Eye (tissue), 1 donor: Measurements from ENCODE around the gene PALLD.

Experiments
- DNase-seq: peaks from one replicate; pipeline ENCODE4 v3.0.0-alpha.2; 2015

Gene PALLD

DNA sequence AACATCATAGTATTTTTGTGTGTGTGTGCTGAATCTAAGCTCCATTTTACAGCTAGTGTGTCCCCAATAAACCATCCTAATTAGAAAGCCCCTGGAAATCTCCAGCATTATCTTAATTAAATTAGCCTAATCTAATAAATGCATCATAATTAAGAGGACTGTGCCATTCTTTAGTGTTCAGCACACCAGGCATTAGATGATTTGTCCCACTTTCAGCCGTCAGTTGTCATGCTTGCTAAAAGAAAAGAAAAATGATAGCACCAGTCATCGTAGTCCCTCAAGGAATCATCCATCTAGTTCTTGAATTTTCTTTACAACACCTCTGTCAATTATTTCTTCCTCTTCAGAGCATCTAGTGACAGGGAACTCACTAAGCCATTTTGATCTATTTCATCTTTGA is 155.9 kb downstream of the PALLD start:
- DNase-seq: no peak

DNA sequence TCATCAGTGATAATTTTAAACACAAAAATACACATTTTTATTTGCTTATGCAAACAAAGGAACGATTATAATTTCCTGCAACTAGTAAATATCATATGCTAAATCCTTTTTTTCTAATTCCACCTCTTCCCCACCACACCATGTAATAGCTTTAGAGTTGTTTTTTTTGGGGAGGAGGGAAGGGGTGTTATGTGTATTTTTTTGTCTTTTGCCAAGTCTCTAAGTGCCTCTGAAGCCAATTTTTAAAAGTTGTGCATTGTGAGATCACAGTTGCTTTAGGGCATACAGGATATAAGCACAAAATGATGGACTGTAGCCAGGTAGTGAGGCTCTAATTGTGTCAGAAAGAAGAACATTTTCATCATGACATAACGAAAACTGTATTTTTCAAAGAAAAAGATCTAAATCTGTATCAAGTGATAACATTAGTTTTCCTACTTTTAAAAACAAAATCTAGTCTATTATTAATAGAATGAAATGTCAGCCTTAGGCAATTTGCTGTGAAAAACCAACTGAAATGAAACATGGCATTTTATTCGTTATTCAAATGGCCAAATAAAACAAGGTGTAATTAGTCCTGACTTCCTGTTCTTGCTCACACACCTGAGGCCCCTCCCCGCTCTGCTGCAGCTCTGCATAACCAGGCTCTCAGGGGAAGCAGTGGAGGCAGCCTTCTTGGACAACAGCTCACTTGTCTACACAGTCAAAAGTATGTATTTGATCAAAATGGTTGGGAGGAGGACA is 157.4 kb downstream of the PALLD start:
- no peak for DNase-seq

DNA sequence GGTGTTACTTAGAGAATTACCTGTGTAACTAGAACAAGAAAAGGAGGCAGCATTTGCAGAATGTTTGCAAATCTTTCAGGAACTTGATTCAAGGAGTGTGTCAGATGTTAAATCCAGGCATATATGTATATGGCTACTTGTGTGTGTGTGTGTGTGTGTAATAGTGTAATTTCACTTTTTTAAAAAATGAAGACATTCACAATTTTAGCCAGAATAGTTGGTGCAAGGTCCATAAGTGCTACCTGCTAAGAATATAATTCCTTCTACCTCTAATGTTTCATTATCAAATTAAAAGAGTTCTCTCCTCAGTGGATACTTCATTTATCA is 158.0 kb downstream of the PALLD start:
- no peak for DNase-seq

DNA sequence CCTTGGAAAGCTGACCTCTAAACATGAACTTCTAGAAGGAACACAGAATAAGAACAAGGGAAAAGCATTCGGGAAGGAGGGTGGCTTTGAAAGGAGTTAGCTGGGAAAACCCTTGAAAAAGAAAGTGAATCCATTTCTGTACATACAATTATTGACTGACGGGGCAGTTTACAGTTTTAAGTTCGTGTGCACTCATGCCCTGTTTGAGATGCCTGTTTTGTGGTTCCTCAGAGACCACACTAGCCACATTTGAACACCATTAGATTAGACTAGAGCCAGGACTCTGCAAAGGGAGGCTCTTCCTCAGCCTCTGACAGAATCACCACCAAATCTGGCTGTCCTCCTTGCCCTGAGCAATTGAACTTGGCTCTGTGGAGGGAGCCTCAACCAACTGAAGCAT is 158.3 kb downstream of the PALLD start:
- no peak for DNase-seq

DNA sequence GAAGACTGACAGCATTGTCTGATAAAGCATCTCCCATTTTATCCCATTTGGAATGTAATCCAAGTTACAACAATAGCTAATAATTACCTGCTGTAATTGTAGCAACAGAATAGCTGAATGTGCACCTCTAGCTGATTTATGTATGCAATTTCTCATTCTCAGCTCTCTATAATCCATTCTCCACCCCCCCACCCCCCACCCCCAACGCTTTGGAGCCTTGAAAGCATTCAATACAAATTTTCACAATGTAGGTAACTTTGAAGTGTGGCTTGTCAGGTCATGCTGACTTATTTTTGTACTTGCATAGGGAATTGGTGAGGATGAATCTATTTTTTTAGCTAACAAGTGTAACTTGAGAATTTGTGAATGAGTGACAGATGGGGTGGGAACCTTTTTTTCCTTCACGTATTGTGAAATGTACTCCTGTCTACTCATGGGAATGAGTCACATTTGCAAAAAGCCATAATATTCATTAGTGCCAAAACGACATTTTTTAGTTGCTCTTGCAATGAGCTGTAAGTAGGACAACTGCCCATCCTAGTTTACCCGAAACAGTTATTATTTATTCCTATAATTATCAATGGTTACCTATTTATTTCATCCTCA is 159.3 kb downstream of the PALLD start:
- DNase-seq: no peak

DNA sequence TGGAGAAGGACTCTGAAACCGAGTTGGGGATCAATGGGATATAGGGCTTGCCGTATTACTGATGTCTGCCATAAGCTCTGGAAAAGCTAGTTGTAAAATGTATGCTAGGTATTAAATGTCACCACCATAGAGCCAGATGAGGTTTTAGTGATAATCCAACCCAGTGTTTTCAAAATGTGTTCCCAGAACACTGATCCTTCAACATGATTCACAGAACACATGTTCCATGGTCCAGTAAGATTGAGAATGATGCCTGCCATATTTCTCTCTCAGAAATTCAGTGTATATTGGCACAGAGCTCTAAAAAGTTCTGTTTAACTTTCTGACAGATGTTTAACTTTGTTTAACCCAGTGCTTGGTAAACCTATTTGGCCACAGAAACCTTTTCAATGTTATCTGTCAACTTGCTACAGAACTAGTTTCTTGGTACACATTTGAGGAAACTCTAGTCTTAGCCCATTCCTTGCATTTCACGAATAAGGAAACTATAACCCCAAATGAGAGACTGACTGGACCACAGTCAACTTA is 160.2 kb downstream of the PALLD start:
- DNase-seq: no peak

DNA sequence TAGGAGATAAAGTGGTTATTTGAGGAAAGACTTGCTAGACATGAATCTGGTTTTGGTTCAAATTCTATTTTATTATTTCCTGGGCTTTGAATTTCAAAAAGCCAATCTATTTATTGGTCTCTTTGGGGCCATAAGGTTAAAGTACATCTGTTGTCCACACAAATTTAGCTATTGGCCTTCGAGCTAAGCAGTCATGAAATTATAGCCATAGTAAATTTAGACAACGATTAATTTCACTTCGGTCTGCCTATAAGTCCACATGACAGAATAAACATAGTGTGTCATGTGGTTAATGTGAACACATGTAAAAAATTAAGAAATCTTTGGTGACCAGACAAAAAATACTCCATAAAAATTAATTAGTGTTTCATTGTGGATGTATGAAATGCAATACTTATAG is 161.9 kb downstream of the PALLD start:
- DNase-seq: no peak

DNA sequence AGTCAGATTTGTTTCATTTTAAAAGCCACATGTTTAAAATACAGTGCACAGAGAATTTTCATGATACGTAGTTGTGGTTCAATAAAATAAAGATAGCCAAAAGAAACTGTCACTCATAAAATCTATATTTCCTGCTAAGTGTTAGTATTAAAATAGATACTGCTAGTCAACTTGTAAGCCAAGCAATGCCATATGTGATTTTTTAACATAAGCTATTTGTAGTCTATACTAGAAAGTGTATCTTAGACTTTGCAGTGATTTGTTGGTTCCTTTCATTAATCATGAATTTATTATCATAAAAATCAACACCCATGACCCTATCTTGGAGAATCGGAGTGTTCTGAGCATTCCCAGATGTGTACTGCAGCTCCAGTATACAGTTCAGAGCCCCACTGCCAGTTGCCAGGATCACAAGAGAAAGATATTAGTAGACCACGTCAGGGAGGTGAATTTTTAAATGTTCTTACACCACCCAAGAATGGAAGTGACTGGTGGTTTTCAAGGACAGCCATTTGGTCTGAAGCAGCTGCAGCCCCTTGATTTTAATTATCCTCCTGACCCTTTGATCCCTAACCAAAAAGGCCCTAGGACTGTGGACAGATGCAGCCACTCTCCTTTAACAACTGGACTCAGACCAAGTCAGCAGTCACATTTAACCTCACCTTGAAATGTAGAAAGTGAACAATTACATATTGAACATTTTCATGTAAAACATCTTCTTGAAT is 163.1 kb downstream of the PALLD start:
- DNase-seq: no peak

DNA sequence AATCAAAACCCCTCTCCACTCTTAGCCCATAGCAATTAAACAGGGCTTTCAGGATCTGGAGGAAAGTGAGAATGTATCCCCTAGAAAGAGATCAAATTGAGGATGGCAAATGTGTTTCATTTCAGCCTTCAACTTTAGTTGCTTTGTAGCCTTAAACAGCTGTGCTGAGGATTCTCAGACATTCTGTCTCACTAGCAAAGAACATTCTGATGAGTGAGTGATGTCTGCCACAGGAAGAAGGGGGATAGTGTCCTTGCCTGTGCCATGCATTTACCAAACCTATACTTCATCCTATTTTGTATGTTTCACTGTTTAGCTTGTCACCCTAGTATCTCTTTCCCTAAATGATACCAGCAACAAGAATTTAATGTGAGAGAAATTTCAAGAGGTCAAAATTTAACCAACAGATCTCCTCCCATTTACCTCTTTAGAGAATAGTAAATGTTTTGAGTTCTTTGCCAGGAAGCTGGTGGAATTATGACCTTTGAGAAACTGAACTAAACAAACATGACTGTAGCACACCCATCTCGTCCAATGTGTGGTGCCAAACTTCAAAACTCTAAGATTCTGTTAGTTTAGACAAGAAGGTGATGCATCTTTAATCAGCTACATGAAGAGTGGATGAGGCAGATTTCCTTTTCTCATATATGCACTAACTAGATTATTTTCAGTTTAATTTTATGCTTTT is 165.6 kb downstream of the PALLD start:
- no peak for DNase-seq

DNA sequence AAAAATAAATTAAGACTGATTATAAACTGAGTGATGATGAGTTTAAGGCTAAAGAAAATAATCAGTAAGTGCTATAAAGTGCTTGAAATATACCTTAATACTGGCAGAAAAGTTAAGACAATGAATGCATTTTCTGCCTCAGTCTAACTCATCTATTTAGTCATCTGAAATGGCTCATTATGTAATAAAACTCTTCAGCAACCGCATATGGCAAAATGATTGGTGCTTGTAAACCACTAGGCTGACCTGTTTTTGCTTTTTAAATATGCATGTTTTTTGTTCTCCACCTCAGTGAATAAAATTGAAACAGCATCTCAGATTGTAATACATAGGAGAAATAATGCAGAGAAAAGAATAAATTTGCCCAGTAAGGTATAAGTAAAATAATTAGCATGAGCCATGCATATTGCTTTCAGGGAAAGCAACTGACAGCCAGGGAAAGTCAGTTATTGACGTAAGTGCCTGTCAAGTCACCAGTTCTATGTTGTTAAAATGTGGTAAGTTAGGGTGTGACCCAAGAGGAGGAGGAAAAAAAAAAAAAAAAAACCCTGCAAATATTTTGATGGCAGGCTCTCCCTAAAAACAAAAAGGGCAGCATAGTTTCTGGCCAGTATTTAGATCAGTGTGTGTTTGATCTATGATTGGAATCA is 167.5 kb downstream of the PALLD start:
- DNase-seq: no peak

DNA sequence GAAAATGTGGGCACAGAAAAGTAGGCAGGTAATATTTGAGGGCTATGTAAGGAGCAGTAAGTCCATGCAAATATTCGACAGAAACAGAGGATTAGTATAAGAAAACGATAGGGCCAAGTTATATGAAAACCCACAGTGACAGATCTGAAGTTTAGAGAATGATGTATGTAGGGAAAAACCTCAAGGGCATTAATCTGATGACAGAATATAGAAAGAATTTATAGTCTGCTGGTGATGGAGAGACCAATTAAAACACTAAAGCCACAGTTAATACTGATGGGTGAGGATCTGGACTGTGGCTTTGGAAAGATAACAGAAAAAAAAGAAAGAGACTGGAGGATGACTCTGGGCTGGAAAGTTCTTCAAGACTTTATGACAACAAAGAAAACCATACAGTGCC is 169.7 kb downstream of the PALLD start:
- no peak for DNase-seq

DNA sequence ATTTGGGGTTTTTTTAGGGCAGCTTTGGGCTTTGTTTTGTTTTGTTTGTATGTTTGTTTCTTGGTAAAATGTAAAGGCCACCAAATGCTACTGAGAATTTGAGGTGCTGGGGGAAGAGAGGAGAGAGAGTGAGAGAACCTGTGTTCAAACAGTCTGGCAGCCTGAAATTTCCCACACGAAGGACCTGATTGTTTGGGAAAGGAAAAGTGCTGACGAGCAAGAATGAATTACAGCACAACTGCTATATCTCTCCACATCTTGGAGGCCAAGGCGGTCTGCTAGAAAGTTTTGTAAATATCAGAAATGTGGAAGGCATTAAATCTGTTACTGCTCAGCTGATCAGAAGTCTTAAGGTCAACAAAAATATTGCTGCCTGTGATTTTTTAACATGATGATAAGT is 170.5 kb downstream of the PALLD start:
- peak; percentile 43 for DNase-seq

DNA sequence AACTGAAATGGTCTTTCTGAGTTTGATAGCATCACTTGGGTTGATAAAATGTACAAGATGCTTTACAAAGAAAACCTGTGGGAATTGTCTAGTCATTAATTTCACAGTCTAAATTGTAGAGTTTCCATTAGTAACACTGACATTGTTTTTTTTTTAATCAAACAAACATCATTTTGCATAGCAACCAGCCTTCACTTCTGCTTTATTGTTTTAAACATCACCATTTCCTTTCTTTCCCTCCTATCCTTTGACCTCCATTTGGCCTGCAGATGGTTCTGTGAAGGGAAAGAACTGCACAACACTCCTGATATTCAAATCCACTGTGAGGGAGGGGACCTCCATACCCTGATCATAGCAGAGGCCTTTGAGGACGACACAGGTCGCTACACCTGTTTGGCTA is 171.1 kb downstream of the PALLD start:
- DNase-seq: no peak

DNA sequence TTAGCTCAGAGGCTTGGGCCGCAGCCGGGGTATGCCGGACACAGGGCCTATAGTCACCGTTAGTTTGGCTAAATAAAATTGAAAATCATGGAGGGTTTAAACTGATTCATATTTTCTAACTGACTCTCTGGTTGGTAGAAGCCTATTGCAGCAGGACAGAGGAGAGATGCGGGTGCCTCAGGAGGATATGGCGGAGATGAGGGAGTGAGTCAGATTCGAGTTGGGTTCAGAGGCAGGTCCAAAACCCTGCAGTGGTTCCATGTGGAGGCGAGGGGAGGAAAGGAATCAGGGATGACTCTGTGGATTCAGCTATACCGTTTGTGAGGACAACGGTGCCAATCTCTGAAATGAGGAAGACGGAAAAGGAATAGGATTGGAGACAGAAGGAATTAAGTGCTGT is 176.6 kb downstream of the PALLD start:
- DNase-seq: no peak

DNA sequence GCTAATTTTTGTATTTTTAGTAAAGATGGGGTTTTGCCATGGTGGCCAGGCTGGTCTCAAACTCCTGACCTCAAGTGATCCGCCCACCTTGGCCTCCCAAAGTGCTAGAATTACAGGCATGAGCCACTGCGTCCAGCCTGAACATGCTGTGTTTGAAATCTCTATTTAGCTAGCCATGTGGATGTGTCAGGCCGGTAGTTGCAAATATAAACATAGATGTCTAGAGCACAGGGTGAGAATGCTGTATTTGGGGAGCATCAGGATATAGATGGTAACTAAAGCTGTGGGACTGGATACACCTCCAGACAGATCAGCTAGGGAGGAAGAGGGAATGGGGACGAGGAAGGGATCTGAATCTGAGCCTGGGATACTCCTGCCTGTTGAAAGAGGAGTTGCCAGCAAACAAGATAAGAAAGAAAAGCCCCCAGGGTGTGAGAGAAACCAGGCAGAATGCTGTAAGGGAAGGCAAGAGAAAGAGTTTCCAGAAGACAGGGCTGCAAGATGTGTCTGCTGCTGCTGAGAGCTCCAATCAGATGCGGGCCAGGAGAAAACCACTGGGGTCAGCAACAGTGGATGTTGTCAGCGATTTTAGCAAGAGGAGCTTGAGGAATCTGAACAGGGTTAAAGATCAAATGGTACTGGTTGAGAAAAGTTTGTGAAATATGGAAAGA is 177.4 kb downstream of the PALLD start:
- DNase-seq: no peak

DNA sequence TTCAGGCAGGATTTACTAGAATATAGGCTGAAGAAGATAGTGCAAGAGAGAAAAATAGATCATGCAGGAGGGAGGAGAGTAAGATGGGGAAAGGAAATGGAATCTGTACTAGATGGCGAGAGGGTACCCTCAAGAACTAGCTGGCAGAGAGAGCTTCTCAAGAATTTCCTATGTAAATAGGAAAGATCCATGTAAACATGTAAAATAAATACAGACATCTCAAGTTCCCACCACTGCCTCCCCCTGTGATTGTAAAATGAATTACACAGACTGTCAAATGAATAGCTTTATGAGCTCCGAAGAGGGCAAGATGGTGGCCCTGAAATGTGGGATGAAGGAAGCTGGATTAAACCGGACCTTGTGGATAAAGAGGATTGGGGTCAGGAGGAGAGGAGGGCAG is 178.0 kb downstream of the PALLD start:
- no peak for DNase-seq

DNA sequence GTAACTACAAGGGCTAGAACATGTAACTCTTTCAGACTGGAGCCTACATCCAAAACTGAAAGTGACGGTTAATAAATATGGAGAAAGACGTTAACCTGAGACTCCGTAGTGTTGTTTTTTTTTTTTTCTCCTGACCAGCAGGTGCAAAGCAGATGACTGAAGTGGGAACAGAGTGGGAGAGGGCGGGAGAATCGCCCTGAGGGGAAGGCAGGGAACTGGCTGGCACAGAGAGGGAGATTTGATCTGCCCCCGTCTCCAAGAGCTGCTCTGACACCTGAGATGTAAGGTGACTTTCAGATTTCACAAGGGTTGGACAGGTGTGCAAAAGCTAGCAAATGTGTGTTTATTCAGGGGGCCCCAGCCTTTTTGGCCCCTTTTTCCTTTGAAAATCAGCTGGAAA is 180.2 kb downstream of the PALLD start:
- no peak for DNase-seq

DNA sequence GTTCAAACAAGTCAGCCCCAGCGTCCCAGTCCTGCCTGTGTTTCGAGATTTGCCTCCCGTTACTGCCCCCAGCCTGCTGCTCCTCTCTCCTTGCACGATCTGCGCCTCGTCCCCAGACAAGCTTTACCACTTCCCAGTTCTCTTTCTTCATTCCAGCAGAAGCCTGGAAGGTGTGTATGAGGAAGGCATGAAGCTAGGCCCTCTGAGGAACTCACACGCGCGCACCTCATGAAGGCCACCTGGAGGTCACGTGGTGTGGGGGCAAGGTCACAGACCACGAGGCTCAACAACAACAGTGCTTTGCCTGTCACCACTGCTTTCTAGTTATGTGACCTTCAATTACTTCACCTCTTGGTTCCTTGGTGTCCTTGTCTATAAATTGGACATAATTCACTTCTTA is 181.0 kb downstream of the PALLD start:
- DNase-seq: no peak

DNA sequence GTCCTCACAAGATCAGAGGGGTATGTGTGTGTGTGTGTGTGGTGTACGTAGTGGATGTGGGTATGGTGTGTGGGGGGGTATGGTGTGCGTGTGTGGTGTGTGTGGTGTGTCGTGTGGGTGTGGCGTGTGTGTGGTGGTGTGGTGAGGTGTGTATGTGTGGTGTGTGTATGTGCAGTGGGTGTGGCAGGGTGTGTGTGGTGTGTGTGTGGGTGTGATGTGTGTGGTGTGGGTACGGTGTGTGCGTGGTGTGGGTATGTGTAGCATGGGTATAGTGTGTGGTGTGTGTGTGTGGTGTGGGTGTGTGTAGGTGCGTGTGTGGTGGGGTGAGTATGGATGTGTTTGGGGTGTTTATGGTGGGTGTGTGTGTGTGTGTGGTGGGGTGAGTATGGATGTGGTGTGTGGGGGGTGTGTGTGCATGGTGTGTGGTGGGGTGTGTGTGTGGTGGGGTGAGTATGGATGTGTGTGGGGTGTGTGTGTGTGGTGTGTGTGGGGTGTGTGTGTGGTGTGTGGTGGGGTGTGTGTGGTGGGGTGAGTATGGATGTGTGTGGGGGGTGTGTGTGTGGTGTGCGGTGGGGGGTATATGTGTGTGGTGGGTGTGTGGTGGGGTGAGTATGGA is 182.0 kb downstream of the PALLD start:
- DNase-seq: no peak

DNA sequence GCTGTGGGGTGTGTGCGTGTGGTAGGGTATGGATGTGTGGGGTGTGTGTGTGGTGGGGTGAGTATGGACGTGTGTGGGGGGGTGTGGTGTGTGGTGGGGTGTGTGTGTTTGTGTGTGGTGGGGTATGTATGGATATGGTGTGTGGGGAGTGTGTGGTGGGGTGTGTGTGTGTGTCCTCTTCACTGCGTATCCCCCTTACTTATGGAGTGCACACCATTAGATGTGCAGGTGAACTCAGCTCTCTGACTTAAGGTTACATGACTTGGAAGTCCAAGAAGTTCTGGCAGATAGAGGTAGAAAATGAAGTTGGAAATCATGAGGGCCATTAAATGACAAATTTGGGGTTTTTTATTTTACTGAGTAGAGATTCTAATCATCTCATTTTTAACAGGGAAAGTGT is 182.5 kb downstream of the PALLD start:
- DNase-seq: no peak

DNA sequence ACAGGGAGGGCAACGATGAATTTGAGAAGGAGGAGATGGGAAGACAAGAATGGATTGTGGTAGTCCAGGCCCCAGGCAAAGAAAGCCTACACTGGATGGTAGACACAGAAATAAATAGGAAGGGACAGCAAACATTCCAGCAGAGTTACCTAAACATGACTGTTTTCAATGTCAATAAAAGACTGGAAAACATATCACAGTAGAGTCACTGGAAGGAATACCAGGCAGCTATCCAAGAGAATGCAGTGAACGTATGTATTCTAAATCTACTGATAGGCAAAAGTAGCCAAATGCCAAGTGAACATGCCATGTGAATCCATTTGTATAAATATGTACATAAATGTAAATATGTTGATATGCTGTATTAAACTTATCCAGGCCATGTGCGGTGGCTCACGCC is 183.0 kb downstream of the PALLD start:
- DNase-seq: no peak

DNA sequence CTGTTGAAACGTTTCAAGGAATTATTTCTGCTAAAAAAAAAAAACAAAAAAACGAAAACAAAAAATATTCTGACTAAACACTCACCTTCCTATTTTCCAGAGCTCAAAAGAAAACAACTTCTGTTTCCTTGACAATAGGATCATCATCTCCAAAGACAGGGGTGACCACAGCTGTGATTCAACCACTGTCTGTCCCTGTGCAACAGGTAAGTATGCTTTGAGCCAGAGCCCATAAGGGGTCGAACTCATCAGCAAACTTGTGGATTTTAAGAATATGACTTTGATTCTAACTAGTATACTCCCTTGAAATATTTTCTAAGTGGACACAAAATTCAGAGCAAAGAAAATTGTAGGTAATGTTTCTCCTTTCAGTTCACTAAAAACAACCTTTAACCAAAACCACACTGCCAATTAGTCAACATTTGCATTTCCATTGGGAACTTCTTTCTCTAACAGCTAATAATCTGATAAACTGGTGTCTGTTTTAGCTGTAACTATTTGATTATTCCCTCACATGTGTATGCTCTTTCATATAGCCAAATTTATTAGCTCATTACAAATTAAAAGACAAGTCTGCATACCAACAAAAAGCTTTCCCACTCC is 186.1 kb downstream of the PALLD start:
- no peak for DNase-seq
